GM12878 (cell line): ENCODE results near the gene SYNPO. TPM values are rescaled to one million over a fixed set of nuclear protein-coding genes. Genes with fewer than 3 reads are reported as not detected.

Source experiments
- BCLAF1 ChIP-seq: fragments of 450-650 bp; IDR thresholded peaks from 2 replicates; pipeline ENCODE4 v1.6.1; 2017; ENCODE audit warnings: antibody characterized with exemption, mild to moderate bottlenecking, moderate library complexity
- CREB1 ChIP-seq: IDR thresholded peaks from 2 replicates; pipeline ENCODE4 v1.6.1; 2012; ENCODE audit warnings: low read depth, mild to moderate bottlenecking, inconsistent platforms
- E4F1 ChIP-seq: fragments of 450-650 bp; IDR thresholded peaks from 2 replicates; pipeline ENCODE4 v1.6.1; 2018; ENCODE audit warnings: borderline replicate concordance, mild to moderate bottlenecking; ENCODE audit not compliant: partially characterized antibody
- ETV6 ChIP-seq, 2 experiments: fragments of 450-650 bp in 1 of 2; IDR thresholded peaks in 1 of 2; conservative IDR thresholded peaks in 1 of 2; 2 replicates each; pipeline ENCODE4 v1.6.1; 2014; ENCODE audit warnings: antibody characterized with exemption in 1 of 2, borderline replicate concordance in 1 of 2, low read depth in 1 of 2, mild to moderate bottlenecking in 1 of 2, moderate library complexity in 1 of 2
- EZH2 ChIP-seq: IDR thresholded peaks from 2 replicates; pipeline ENCODE4 v1.6.1; 2012; ENCODE audit warnings: low read depth, mild to moderate bottlenecking, control low read depth, inconsistent platforms, low read length, borderline replicate concordance; ENCODE audit not compliant: control insufficient read depth
- GABPA ChIP-seq: IDR thresholded peaks from 2 replicates; pipeline ENCODE4 v1.6.1; 2014; ENCODE audit warnings: antibody characterized with exemption, low read depth, mild to moderate bottlenecking, inconsistent platforms
- HDAC2 ChIP-seq: fragments of 200-600 bp; sonication (generic); IDR thresholded peaks from 2 replicates; pipeline ENCODE4 v1.6.1; 2017
- HDGF ChIP-seq: fragments of 450-650 bp; IDR thresholded peaks from 2 replicates; pipeline ENCODE4 v1.6.1; 2016; ENCODE audit warnings: antibody characterized with exemption
- IKZF1 ChIP-seq: fragments of 450-650 bp; conservative IDR thresholded peaks from 2 replicates; pipeline ENCODE4 v1.6.1; 2017; ENCODE audit warnings: antibody characterized with exemption, mild to moderate bottlenecking
- MEF2A ChIP-seq: IDR thresholded peaks from 2 replicates; pipeline ENCODE4 v1.6.1; 2011; ENCODE audit warnings: low read depth, mild to moderate bottlenecking, low read length, moderate library complexity; ENCODE audit not compliant: insufficient read depth
- MEF2B ChIP-seq: fragments of 450-650 bp; IDR thresholded peaks from 2 replicates; pipeline ENCODE4 v1.6.1; 2018; ENCODE audit warnings: mild to moderate bottlenecking, moderate library complexity; ENCODE audit not compliant: partially characterized antibody, poor library complexity, severe bottlenecking
- NFIC ChIP-seq: IDR thresholded peaks from 2 replicates; pipeline ENCODE4 v1.6.1; 2012; ENCODE audit warnings: low read depth, mild to moderate bottlenecking, inconsistent platforms, low read length, moderate library complexity
- NFXL1 ChIP-seq: fragments of 450-650 bp; IDR thresholded peaks from 2 replicates; pipeline ENCODE4 v1.6.1; 2017; ENCODE audit warnings: antibody characterized with exemption, mild to moderate bottlenecking, borderline replicate concordance
- NKRF ChIP-seq: fragments of 450-650 bp; conservative IDR thresholded peaks from 2 replicates; pipeline ENCODE4 v1.6.1; 2017; ENCODE audit warnings: mild to moderate bottlenecking, moderate library complexity
- PAX5 ChIP-seq: IDR thresholded peaks from 2 replicates; pipeline ENCODE4 v1.6.1; 2011; ENCODE audit warnings: low read depth, low read length, borderline replicate concordance
- POU2F2 ChIP-seq: IDR thresholded peaks from 3 replicates; pipeline ENCODE4 v1.6.1; 2011; ENCODE audit warnings: low read depth, mild to moderate bottlenecking, low read length, borderline replicate concordance
- RUNX3 ChIP-seq: IDR thresholded peaks from 2 replicates; pipeline ENCODE4 v1.6.1; 2012; ENCODE audit warnings: low read length, inconsistent platforms
- SUZ12 ChIP-seq: fragments of 200-600 bp; sonication (generic); IDR thresholded peaks from one replicate; pipeline ENCODE4 v1.6.1; 2018; ENCODE audit warnings: antibody characterized with exemption, mild to moderate bottlenecking; ENCODE audit not compliant: unreplicated experiment
- TAF1 ChIP-seq: IDR thresholded peaks from 2 replicates; pipeline ENCODE4 v1.6.1; 2011; ENCODE audit warnings: mild to moderate bottlenecking, low read depth, low read length, borderline replicate concordance
- USF1 ChIP-seq: IDR thresholded peaks from 2 replicates; pipeline ENCODE4 v1.6.1; 2011; ENCODE audit warnings: borderline replicate concordance, low read depth, mild to moderate bottlenecking, moderate library complexity, mixed read lengths, low read length; ENCODE audit not compliant: insufficient read depth; ENCODE audit errors: extremely low read length
- YBX1 ChIP-seq: fragments of 450-650 bp; IDR thresholded peaks from 2 replicates; pipeline ENCODE4 v1.6.1; 2016; ENCODE audit warnings: antibody characterized with exemption
- YY1 ChIP-seq: IDR thresholded peaks from 2 replicates; pipeline ENCODE4 v1.6.1; 2011; ENCODE audit warnings: low read depth, mild to moderate bottlenecking, low read length
- polyA plus RNA-seq, 11 experiments: library from polyadenylated mRNA; depleted of rRNA in 4 of 11; unstranded in 6 of 11; stranded (reverse) in 5 of 11; fragments of >200 nt; fragmentation: Nextera tagmentation in 4 of 11; fragmentation: Illumina TruSeq in 1 of 11; extraction: Ambion mirVana in 4 of 11; extraction: Trizol in 1 of 11; gene quantifications; 1 replicate in 1 of 11; 2 replicates in 10 of 11; pipeline versions ENCODE4 v1.2.1 to v1.2.3, GENCODE V29; 2011 to 2016; ENCODE audit warnings: inconsistent platforms in 2 of 11, missing spikeins in 2 of 11, low read depth in 1 of 11
- total RNA-seq, 4 experiments: library from RNA; depleted of rRNA in 3 of 4; stranded (reverse); fragments of >200 nt in 3 of 4; fragmentation: Illumina TruSeq in 1 of 4; extraction: Trizol in 1 of 4; gene quantifications; 2 replicates each; pipeline versions ENCODE4 v1.2.1 to v1.2.3, GENCODE V29; 2013 to 2021

SYNPO gene
- total and polyA plus RNA-seq, 10 of the 15 experiments (the other 5 are each of a cell fraction or from before 2014, with no cell fraction given), result 0.77 to 21.0 (median 3.9) TPM

GRCh38 chr5:150623152-150623877 is 17.1 kb upstream of the SYNPO start (continued):
- TF ChIP-seq USF1 (no peak), EZH2 (no peak), E4F1 (no peak), BCLAF1 (no peak), YY1 (no peak), NKRF (no peak), NFIC (peak; percentile 58; the same call in 1 of the 2 replicates), MEF2A (0 out of 2 replicates have a peak, but pooled peaks have one; percentile 13), YBX1 (no peak), RUNX3 (peak; percentile 47), PAX5 (no peak), GABPA (no peak), TAF1 (no peak), HDAC2 (no peak), CREB1 (no peak), HDGF (peak; percentile 49; the same call in 1 of the 2 replicates), SUZ12 (no peak), ETV6 (conservative IDR thresholded peaks at IDR 0.05 in 1 of 2, IDR thresholded peaks at IDR 0.05 in 1 of 2; ENCODE audit: borderline replicate concordance in 1 of 2, low read depth in 1 of 2) (no peak), NFXL1 (no peak), POU2F2 (0 out of 3 replicates have a peak, but pooled peaks have one; percentile 0), IKZF1 (peak; percentile 83), MEF2B (no peak)
